COLO829 (cell line): Measurements from ENCODE around the gene PKNOX2.

Experiments used
- DNase-seq: peaks from one replicate; pipeline ENCODE4 v3.0.0; 2012; ENCODE audit warnings: low spot score

Gene PKNOX2

DNA sequence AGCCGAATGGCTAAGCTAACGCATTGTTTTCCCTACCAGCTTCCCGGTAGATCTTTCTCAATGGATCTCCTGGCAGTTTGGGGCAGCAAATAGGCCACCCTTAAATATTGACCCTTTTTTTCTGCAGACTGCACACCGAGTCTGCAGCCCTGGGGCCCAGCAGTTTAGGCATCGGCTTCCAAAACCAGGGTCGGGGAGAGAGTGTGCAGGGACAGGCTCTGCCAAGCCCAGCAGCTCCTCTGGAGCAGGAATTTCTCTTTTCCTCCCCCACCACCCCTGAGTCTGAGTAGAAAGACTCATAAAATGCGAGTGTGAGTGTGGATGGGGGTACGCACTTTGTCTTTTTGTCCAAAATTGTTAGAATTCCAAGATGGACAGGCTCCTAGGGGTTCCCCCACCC, 218.3 kb downstream of the PKNOX2 start:
- no peak for DNase-seq

DNA sequence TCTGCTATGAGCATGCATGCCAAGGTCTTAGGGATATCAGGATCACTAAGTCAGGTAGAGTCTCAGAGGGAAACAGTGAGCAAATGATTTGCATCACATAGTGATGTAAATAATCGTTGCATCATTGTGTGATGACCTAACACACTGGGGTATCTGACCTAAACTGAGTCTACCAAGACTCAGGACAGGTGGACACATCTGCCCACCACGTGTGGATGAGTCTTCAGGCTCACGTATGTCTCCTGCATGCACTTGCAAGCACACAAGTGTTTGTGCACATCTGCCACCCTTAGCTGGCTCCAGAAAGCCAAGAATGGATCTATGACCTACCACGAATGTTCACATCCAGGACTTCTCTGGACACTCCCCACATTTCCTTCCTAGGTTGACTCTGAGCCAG, 220.3 kb downstream of the PKNOX2 start:
- DNase-seq: no peak

DNA sequence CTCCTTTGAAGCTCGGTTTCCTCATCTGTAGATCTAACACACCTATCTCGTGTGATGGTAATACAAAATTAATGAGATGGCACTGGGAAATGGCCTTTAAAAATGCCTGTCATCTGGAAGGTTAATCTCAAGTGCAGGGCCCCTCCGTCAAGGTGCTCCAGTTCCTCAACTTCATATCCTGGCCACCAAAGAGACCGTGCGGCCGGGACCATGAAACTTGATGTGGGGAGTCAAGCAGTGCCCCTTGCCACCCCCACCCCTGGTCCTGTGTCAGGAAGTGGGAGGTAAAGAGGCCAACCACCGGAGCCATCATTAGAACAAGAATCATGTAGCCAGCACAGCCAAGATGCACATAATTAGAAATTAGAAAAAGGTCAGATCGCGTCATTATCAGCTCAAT, 223.3 kb downstream of the PKNOX2 start:
- no peak for DNase-seq

DNA sequence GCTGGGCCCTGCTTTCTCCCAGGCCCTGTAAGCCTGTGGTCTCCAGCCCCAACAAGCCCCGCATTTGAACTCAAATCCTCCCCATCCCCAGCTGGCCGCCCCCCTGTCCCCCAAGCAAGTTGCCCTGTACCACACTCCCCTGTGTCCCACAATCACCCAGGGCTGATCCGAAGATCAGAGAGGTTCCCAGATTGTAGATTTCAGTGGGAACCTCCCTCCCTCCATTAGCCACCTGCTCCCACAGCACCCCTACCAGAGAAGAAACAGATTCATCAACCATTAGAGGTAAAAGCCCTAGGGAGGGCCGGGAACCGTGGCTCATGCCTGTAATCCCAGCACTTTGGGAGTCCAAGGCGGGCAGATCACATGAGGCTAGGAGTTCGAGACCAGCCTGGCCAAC, 224.1 kb downstream of the PKNOX2 start:
- DNase-seq: no peak

DNA sequence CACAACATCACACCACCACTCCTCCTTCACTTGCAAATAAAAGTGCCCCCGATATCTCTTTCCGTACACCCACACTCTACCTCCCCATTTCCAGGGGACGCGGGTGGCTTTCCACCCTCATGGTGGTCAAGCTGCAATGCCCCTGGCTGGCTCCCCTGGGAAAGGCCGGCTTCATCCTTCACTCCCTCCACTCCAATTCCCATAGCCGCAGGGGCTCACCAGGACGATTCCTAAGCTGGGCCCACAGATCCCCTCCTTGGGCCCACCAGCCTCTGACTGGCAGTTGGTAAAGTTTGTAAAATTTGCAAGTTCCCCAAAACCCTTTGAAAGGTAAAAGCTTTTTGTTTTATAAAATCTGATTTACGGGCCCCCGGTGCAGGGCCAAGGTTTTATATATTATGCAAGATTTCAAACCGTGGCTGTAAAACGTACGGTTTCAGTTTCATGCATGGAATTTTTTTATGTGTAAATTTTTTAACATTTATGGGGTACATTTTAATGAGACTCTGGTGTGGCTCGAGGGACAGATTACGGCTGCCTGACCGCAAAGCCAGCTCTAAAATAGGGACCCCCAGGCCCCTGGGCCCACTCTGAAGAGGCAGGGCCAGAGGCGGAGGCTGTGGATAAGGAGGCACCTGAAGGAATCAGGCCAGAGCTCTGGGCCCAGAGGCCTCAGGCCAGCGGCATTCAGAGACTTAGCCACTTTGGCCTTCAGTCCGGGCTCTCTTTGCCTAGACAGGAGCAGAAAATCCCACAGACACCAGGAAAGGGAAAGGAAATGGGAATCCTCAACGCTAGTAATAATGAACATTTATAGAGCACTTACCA, 225.0 kb downstream of the PKNOX2 start:
- DNase-seq: no peak

DNA sequence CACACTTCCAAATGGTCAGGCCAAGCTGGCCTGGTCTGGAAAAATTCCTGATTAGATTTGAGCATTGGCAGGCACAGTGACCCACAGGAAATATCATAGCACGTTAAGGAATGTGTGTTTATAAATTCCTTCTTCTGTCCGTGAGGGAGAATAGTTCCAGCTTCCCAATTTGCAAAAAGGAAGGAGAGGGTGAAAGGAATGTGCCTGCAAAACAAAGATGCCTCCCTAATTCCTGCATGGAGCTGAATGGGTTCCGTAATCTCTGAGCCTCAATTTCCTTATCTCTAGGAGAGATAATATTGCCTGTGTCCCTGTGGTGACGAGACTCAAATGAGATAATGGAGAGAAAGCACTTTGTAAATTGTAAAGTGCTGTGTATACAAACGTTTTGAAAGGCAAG, 226.4 kb downstream of the PKNOX2 start:
- DNase-seq: no peak

DNA sequence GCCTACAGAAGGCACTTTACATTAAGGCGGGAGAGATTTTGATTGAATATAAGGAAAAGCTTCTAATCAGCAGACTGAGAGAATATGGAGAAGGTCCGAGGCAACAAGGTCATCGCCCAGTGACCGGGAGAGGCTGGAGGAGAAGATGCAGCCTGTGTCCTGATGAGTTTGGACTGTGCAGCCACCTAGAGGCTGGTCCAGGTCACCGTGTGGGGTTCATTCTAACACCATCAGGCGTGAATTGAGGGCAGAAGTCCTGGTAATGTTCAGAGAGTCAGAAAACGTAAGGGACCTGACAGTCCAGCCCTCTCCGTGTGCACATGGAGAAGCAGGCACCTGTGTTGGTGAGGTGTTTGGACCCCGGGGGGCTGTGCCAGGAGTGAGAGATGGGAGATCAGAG, 228.8 kb downstream of the PKNOX2 start:
- no peak for DNase-seq

DNA sequence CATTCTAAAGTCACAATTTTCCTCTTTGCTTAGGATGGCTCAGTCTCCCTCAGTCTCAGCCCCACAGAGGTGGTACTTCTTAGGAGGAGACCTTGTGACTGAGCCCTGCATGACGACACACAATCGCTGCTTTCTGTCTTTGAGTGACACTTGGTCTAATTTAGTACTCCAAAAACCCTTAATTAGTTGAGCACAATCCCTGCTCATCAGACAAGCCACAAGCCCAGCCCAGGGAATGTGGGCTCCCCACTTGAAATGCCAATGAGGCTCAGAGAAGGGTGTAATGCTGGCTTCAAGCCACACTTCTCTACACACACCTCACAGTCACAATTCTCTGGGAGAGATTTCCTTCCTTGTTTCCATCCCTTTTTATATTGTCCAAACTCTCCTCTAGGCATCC, 229.7 kb downstream of the PKNOX2 start:
- DNase-seq: no peak

DNA sequence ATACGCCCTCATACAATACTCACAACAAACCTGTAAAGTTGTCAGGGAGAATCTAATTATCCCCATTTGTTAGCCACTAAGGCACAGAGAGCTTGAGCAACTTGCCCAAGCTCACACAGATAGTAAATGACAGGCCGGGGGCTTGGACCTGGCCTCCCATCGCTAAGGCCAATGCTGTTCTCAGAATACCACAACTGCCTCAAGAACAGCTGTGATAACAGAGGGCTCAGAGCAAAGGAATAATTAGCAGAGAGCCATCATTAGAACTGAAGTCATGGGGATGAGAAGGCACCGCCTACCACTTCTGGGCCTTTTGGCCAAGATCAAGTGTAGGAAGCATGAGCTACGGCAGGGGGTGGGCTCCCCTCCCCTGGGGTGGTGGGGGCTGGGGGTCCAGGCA, 232.9 kb downstream of the PKNOX2 start:
- no peak for DNase-seq

DNA sequence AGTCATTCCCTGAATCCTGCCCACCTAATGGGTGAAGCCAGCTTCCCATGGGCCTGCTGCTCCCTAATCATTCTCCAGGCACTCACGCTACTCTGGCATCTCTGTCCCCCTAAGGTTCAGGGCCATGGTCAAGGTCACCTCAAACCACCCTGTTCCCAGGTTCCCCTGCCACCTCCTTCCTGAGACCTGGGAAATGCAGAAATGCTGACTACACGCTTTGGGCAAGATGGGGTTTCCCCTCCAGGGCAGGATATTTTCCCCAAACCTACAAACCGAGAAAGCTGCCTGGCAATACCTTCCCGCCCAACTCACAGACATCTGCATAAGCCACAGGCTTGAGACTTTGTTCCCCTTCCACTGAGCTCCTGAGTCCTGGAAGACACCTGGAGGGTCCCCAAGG, 233.9 kb downstream of the PKNOX2 start:
- no peak for DNase-seq

DNA sequence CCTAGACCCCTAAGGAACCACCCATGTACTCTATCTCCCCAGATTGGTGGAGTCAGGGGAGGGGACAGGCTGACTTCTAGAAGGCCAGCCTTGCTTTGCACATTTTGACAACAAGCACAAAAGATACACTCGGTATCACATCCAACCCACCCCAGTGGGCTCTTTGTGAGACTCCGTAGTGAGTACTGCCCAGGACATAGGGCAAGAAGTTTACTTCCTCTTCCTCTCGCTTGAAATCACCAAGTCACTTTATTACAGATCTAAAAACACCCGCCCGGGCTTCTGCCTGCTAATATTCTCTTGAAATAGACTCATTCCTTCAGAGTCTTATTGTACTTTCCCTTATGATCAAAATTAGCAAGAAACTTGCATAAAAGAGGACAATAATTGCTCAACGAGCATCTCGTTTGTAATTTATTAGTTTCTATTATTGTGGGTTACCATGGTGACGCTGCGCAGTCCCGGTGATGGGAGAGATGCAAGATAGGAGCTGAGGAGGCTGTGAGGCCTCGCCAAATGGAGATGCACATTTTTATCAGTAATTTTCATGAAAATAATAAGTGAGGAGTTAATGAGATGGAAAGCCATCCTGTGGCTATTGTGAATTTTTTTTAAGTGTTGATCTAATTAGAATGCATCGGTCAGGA, 234.6 kb downstream of the PKNOX2 start:
- DNase-seq: no peak

DNA sequence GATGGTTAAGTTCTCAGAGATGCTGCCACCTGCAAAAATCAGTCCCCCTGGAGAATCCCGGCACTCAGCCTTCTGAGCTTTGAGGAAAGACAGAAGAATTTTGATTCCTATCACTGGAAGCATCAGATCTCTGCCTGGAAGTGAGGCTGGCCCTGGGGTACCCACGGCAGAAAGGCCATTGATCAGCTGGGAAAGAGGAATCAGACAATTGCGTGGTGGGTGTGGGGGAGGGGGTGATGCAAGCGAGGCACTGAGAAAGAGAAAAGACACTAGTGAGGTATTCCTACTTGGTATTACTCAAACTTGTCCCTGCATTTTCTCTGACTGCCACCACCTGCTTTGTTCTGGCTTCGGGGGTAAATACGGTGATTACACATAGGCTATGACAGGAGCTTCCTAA, 235.4 kb downstream of the PKNOX2 start:
- no peak for DNase-seq

DNA sequence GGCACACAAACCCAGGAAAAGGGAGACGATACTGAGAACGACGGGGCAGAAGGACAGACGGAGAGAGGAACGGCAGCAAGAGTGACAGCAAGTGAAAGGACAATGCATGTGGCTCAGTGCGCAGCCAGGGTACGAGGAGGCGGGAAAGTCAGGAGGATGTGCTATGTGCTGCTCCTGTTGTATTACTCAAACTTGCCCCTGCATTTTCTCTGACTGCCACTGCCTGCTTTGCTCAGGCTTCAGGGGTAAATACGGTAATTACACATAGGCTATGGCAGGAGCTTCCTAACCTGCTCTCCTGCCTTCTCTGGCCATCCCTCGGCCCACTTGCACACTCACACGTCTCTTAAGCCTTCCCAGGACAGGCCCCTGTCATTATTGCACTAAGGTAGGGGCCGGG, 236.7 kb downstream of the PKNOX2 start:
- no peak for DNase-seq

DNA sequence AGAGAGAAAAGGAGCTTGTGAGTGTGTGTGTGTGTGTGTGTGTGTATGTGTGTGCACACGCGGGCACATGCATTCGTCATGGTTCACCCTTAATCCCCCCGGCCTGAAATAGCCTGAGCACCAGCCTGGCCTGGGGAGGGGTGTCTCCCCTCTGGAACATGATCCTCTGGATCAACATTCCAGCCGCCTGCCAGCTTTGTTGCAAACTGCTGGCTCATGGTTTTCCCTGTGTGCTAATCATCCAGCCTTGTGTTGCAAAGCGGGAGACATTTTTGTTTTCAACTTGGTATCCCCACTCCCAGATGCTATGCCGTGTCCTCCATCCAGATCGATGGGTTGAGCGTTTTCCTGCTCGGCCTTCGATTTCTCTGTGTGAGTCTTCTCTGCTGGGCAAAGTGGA, 237.2 kb downstream of the PKNOX2 start:
- DNase-seq: no peak

DNA sequence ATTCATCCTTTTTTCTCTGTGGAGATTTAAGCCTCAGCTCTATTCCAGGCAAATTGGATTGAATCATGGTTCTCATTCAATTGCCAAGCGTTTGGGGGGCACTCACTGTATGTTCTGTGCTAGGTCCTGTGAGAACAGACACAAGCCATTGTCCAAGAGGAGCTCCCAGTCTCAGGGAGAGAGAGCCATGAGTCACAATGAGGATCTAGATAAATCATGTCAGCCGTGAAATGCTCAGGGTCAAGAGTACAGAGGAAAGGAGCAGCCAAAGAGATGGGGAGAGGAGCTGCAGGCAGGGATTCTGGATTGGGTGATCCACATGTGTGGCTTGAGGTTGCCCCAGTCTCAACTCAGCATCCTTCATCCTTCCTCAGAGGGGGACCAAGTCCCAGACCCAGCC, 237.9 kb downstream of the PKNOX2 start:
- DNase-seq: peak; percentile 45

DNA sequence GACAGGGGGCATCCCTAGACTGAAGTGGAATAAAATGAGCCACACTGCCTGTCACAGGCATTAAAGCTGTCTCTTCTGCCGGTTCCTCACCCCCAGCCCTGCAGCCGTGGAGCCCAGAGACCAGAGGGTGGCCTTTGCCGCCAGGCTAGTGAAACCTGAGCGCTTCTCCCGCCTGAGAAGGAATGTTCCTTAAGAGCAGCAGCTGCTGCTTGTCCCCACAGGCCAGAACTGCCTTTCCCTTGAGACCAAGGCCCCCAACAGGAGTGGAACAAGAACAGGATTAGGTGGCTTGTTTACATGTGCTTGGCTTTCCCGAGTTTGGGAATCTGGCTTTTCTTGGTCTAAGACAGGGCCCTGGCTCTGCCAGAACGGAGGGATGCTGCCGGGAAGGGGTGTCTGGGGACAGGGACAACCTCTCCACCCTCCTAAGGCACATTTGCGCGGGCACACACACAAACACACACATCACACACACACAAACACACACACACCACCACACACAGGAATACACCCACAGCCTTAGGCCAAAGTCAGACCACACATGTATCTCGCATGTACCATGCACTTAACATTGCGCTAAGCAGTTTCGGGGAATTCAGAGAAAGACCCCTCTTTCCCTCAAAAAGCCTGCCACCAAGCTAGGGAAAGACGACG, 239.7 kb downstream of the PKNOX2 start:
- no peak for DNase-seq

DNA sequence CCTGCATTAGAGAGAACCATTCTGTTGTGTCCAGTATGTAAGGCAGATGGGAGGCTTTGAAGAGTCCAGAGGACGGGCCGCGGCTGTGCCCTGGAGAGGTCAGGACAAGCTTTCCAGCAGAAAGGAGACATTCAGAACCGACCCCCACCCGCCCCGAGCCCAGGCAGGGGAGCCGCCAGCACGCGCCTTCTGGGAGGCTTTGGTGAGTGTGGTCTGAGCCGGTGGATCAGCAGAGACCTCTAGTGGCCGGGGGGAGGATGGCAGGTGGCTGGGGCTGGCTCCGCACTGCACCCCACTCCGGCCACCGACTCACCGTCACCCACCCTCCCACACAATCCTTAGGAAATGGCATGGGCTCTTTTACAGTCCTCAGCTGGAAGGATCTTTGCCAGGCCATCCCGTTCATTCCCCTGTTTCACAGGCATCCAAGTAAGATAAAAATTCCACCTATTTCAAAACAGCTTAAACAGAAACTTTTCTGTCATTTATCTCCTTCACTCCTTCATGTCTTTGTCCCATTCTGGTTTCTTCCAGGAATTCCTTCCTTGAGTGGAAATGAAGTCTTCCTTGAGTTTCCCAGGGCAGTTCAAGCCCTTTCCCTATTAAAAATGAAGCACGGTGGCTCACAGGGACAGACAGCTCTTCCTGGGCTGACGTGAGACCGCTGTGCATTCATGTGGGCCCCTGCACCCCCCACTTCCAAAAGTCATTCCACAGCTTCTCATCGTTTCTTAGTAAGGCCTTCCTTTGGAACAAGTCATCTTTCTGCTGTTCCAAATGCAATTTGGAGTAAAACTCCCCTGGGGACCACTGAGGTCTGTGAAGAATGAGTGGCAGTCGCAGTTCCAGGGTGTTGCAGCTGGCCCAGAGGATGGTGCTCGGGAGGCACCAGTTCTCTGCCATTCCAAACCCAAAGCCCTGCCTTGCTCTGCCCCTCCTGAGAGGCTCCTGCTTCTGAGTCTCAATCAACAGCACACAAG, 240.6 kb downstream of the PKNOX2 start:
- peak; percentile 27 for DNase-seq

DNA sequence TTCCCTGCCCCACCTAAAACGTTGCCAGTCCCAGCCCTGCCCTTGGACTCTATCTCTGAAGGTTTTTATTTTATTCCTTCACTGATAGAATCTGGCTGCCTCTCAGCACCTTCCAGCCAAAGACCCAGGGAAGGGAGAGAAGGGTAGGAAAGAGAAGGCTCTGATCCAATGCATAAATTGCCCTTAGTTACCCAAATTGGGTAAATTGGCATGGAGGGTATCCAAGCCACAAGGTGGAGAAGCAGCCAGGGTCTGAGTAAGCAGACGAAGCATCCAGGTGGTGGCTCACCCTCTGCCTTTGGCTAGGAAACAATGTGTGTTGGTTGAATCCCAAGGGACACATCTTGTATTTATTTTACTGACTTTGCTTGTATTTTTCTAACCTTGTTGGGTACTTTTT, 242.5 kb downstream of the PKNOX2 start:
- DNase-seq: no peak

DNA sequence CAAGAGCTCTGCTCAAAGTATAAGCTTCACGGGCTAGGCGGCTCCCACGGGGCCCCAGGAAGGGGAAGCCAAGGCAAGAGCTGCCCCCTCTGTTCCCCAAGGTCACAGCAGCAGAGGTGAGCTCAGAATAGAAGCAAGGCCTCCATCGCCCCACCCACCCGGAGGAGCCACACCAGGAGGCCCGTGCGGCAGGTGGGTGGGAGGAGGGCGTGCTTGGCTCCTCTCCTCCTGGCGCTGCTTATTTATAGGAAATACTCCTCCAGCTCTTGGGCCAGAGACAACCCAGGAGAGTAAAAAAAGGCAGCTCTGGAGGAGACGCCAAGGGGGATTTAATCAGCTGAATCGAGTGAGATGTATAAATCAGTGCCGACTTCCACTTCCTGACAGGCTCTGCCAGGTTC, 243.8 kb downstream of the PKNOX2 start:
- DNase-seq: no peak

DNA sequence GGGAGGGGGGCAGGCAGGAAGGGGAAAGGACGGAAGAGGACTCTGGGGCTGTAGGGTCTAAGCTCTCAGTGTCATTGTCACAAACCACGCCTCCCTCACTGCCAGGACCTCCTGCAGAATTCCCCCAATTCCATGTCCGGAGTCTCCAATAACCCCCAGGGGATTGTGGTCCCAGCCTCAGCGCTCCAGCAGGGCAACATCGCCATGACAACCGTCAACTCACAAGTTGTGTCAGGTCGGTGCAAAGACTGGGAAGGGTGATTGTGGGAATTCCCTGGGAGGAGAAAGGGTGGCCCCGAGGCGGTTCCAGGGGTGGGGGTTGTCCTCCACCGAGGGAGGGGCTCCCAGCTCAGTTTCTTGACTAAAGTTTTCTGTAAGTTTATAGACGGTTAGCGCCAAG, 245.5 kb downstream of the PKNOX2 start:
- no peak for DNase-seq

DNA sequence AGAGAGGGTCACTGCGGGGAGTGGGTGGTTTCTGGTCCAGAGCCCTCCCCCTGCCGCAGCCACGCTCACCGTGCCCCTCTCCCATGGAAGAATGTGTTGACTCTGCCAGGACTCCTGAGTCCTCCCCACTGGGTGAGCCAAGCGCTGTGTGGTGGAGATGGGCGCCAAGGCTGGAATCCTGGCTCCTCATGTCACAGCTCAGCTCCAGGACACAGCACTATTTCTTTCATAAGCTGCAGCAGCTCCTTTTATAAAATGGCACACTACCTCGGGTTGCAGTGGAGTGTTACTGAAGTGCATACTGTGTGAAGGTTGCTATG, 247.6 kb downstream of the PKNOX2 start:
- no peak for DNase-seq

DNA sequence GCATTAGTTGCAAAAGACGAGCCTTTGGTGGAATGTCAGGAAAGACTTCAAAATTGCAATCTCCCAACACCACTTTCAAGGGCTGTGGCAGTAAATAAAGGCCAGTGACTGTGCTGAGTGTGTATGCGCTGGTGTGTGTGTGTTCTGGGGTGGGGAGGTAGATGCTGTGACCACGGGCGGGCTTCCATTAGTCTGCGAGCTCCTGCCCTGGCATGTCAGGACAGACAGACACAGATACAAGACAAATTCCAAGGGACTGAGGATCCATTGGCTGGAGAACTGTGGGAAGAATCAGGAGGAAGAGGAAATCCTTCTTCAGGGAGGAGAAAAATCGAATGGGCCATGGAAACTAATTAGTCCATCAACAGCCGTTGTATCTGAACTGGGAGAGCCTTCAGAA, 248.0 kb downstream of the PKNOX2 start:
- DNase-seq: no peak
